ENCODE data around the gene KMT2C. TPM values are rescaled to one million over a fixed set of nuclear protein-coding genes. Genes with fewer than 3 reads are reported as not detected.
"Not testable (repeated sequence)": the region's sequence is repeated elsewhere in the genome, so short reads cannot be mapped to it uniquely, and the experiment has no call there.

KMT2C gene
- polyA plus RNA-seq, 1 experiment = 16.7 TPM

GRCh38 chr7:152411389-152411788 is 24.4 kb downstream of the KMT2C start:
- POLR2A ChIA-PET = no interaction called here
- no peak overlapping the region for H3K27ac ChIP-seq (ENCODE audit: low read depth, low read length)
- peaks cover 6% of the 10 kb centered on the region for H3K9me3 ChIP-seq (ENCODE audit: control insufficient read depth, insufficient read depth, low read length)
- TF ChIP-seq CTCF (IDR thresholded peaks at IDR 0.05; ENCODE audit: low read depth, low read length) = no peak
- H3K4me3 ChIP-seq (ENCODE audit: low read depth, low read length) = no peak overlapping the region
- no peaks in the 10 kb centered on the region for H3K27me3 ChIP-seq (ENCODE audit: control insufficient read depth, insufficient read depth, low read length)
- CTCF ChIA-PET = no interaction called here
- DNase-seq (ENCODE audit: low read depth, low spot score) = no peak

- ChIA-PET POLR2A (no interaction called here), CTCF (interaction anchor here (2.0 kb wide), 1 partner anchor 12 kb away, joined by 10 read pairs; no protein-coding TSS in a partner anchor)
- no peak for DNase-seq (ENCODE audit: low read depth, low spot score)
- no peak overlapping the region for H3K4me3 ChIP-seq (ENCODE audit: low read depth, low read length)
- no peaks in the 10 kb centered on the region for H3K27me3 ChIP-seq (ENCODE audit: control insufficient read depth, insufficient read depth, low read length)
- peaks cover 25% of the 10 kb centered on the region for H3K9me3 ChIP-seq (ENCODE audit: control insufficient read depth, insufficient read depth, low read length)
- no peak overlapping the region for H3K27ac ChIP-seq (ENCODE audit: low read depth, low read length)
- TF ChIP-seq CTCF (IDR thresholded peaks at IDR 0.05; ENCODE audit: low read depth, low read length) = no peak
Observed at GRCh38 chr7:152406491-152406890, 29.3 kb downstream of the KMT2C start.

GRCh38 chr7:152406030-152406429 is 29.8 kb downstream of the KMT2C start:
- H3K4me3 ChIP-seq (ENCODE audit: low read depth, low read length); H3K27me3 ChIP-seq (ENCODE audit: control insufficient read depth, insufficient read depth, low read length); H3K27ac ChIP-seq (ENCODE audit: low read depth, low read length); POLR2A ChIA-PET; DNase-seq (ENCODE audit: low read depth, low spot score): not testable (repeated sequence)
- H3K9me3 ChIP-seq (ENCODE audit: control insufficient read depth, insufficient read depth, low read length) = peaks cover 25% of the 10 kb centered on the region
- CTCF ChIA-PET = interaction anchor here (2.0 kb wide), 1 partner anchor 12 kb away, joined by 10 read pairs; no protein-coding TSS in a partner anchor

GRCh38 chr7:152403726-152404125 is 32.1 kb downstream of the KMT2C start:
- DNase-seq (ENCODE audit: low read depth, low spot score) = no peak
- Histone ChIP-seq H3K9me3 (ENCODE audit: control insufficient read depth, insufficient read depth, low read length) (peaks cover 22% of the 10 kb centered on the region), H3K27ac (ENCODE audit: low read depth, low read length) (no peak overlapping the region), H3K4me3 (ENCODE audit: low read depth, low read length) (no peak overlapping the region), H3K27me3 (ENCODE audit: control insufficient read depth, insufficient read depth, low read length) (no peaks in the 10 kb centered on the region)
- no peak for TF ChIP-seq CTCF (IDR thresholded peaks at IDR 0.05; ENCODE audit: low read depth, low read length)
- ChIA-PET CTCF (interaction anchor here (0.8 kb wide), 1 partner anchor 245 kb away, joined by 3 read pairs; no protein-coding TSS in a partner anchor), POLR2A (no interaction called here)

GRCh38 chr7:152402384-152403250 is 33.2 kb downstream of the KMT2C start:
- TF ChIP-seq CTCF (IDR thresholded peaks at IDR 0.05; ENCODE audit: low read depth, low read length) = no peak
- Histone ChIP-seq H3K27ac (ENCODE audit: low read depth, low read length) (no peak overlapping the region), H3K27me3 (ENCODE audit: control insufficient read depth, insufficient read depth, low read length) (no peaks in the 10 kb centered on the region), H3K4me3 (ENCODE audit: low read depth, low read length) (no peak overlapping the region), H3K9me3 (ENCODE audit: control insufficient read depth, insufficient read depth, low read length) (peaks cover 22% of the 10 kb centered on the region)
- no peak for DNase-seq (ENCODE audit: low read depth, low spot score)
- ChIA-PET POLR2A (no interaction called here), CTCF (interaction anchor here (0.8 kb wide), 1 partner anchor 246 kb away, joined by 3 read pairs; no protein-coding TSS in a partner anchor)
